ENCODE results near the gene ADAT3. TPM values are rescaled to one million over a fixed set of nuclear protein-coding genes. Genes with fewer than 3 reads are reported as not detected.

The ADAT3 gene
- total RNA-seq, 1 donor = 3.3 TPM

- H4K20me1 ChIP-seq (ENCODE audit: insufficient read depth, low read length) = peaks cover 6% of the 10 kb centered on the region
- TF ChIP-seq, protein P1, sequence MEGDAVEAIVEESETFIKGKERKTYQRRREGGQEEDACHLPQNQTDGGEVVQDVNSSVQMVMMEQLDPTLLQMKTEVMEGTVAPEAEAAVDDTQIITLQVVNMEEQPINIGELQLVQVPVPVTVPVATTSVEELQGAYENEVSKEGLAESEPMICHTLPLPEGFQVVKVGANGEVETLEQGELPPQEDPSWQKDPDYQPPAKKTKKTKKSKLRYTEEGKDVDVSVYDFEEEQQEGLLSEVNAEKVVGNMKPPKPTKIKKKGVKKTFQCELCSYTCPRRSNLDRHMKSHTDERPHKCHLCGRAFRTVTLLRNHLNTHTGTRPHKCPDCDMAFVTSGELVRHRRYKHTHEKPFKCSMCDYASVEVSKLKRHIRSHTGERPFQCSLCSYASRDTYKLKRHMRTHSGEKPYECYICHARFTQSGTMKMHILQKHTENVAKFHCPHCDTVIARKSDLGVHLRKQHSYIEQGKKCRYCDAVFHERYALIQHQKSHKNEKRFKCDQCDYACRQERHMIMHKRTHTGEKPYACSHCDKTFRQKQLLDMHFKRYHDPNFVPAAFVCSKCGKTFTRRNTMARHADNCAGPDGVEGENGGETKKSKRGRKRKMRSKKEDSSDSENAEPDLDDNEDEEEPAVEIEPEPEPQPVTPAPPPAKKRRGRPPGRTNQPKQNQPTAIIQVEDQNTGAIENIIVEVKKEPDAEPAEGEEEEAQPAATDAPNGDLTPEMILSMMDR (IDR thresholded peaks at IDR 0.05; ENCODE audit: extremely low read depth, low read depth, low read length) = no peak
- no peak overlapping the region for H2AFZ ChIP-seq (ENCODE audit: low read length)
- H3K79me2 ChIP-seq (ENCODE audit: insufficient read depth, low read length) = peaks cover 34% of the 10 kb centered on the region
- no peak overlapping the region for H3K4me2 ChIP-seq (ENCODE audit: insufficient read depth, low read length)
- peaks cover 5% of the 10 kb centered on the region for H3K36me3 ChIP-seq (ENCODE audit: insufficient read depth, low read length)
- no peak overlapping the region for H3K27ac ChIP-seq (ENCODE audit: low read depth, low read length)
- H3K4me1 ChIP-seq (ENCODE audit: insufficient read depth, low read length) = peaks cover 3% of the 10 kb centered on the region
- DNase-seq (ENCODE audit: insufficient read length, low spot score, missing footprints) = peak; percentile 39
- H3K9me3 ChIP-seq (ENCODE audit: low read depth, low read length) = no peaks in the 10 kb centered on the region
- no peak overlapping the region for H3K4me3 ChIP-seq (ENCODE audit: insufficient read depth, low read length)
- no peaks in the 10 kb centered on the region for H3K27me3 ChIP-seq (ENCODE audit: insufficient read depth, low read length)
Measured at GRCh38 chr19:1866693-1867348, 38.4 kb upstream of the ADAT3 start.

DNA sequence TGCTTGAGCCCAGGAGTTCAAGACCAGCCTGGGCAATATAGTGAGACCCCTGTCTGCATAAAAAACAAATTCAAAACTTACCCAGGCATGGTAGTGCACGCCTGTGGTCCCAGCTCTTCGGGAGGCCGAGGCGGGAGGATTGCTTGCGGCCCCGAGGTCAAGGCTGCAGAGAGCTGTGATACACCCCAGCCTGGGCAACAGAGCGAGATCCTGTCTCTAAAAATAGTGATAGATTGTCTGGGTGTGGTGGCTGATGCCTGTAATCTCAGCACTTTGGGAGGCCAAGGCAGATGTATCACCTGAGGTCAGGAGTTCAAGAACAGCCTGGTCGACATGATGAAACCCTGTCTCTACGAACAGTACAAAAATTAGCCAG is 37.9 kb upstream of the ADAT3 start:
- H4K20me1 ChIP-seq (ENCODE audit: insufficient read depth, low read length) = peaks cover 2% of the 10 kb centered on the region
- TF ChIP-seq, protein P1 (IDR thresholded peaks at IDR 0.05; ENCODE audit: extremely low read depth, low read depth, low read length) = no peak

DNA sequence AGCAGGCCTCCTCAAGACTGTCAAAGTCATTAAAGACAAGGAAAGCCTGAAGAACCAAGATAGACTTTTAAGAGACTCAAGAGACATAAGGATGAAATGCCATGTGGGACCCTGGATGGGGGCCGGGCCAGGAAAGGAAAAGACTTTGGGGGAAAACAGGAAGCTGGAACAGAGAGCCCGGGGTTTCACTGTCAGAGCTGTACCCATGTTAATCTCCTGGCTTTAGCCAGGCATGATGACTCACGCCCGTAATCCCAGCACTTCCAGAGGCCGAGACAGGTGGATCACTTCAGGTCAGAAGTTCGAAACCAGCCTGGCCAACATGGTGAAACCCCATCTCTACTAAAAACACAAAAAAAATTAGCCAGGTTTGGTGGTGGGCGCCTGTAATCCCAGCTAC is 36.2 kb upstream of the ADAT3 start:
- TF ChIP-seq, protein P1 (IDR thresholded peaks at IDR 0.05; ENCODE audit: extremely low read depth, low read depth, low read length) = no peak
- Histone ChIP-seq H2AFZ (ENCODE audit: low read length) (no peak overlapping the region), H3K9me3 (ENCODE audit: low read depth, low read length) (no peaks in the 10 kb centered on the region), H3K27ac (ENCODE audit: low read depth, low read length) (no peak overlapping the region), H3K27me3 (ENCODE audit: insufficient read depth, low read length) (no peaks in the 10 kb centered on the region), H4K20me1 (ENCODE audit: insufficient read depth, low read length) (peaks cover 13% of the 10 kb centered on the region), H3K4me2 (ENCODE audit: insufficient read depth, low read length) (no peak overlapping the region), H3K4me1 (ENCODE audit: insufficient read depth, low read length) (peaks cover 5% of the 10 kb centered on the region), H3K4me3 (ENCODE audit: insufficient read depth, low read length) (no peak overlapping the region), H3K36me3 (ENCODE audit: insufficient read depth, low read length) (peaks cover 14% of the 10 kb centered on the region), H3K79me2 (ENCODE audit: insufficient read depth, low read length) (peaks cover 44% of the 10 kb centered on the region)
- DNase-seq (ENCODE audit: insufficient read length, low spot score, missing footprints) = peak; percentile 52

More for the DNA sequence above, 37.9 kb upstream of the ADAT3 start:
- H3K79me2 ChIP-seq (ENCODE audit: insufficient read depth, low read length) = peaks cover 34% of the 10 kb centered on the region
- H3K4me3 ChIP-seq (ENCODE audit: insufficient read depth, low read length) = no peak overlapping the region
- DNase-seq (ENCODE audit: insufficient read length, low spot score, missing footprints) = no peak
- no peaks in the 10 kb centered on the region for H3K9me3 ChIP-seq (ENCODE audit: low read depth, low read length)
- H3K27me3 ChIP-seq (ENCODE audit: insufficient read depth, low read length) = no peaks in the 10 kb centered on the region
- H3K4me1 ChIP-seq (ENCODE audit: insufficient read depth, low read length) = peaks cover 3% of the 10 kb centered on the region
- no peak overlapping the region for H3K4me2 ChIP-seq (ENCODE audit: insufficient read depth, low read length)
- H2AFZ ChIP-seq (ENCODE audit: low read length) = no peak overlapping the region
- peaks cover 6% of the 10 kb centered on the region for H3K36me3 ChIP-seq (ENCODE audit: insufficient read depth, low read length)
- H3K27ac ChIP-seq (ENCODE audit: low read depth, low read length) = no peak overlapping the region

DNA sequence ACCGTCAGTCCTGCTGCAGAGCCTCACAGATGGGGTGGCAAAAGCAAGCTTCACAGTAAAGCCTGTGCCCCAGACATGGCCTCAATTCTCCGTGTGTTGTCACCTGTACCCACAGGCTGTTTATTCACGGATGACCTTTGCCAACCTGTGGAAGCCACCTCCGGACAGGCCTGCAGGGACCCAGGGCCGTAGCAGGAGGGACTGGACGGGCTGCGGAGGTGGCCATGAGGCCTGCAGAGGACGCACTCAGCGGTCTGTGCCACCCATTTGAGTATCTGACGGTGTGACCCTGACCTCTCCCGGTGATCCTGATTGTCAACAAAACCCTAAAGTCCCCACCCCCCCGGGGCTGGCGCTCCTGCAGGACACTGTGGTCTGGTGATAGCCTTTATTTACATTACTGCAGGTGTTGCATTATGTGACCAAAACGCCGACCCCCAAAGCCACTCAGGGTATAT is 34.0 kb upstream of the ADAT3 start:
- peak; percentile 61 for DNase-seq (ENCODE audit: insufficient read length, low spot score, missing footprints)
- H3K36me3 ChIP-seq (ENCODE audit: insufficient read depth, low read length) = peaks cover 14% of the 10 kb centered on the region
- H3K27ac ChIP-seq (ENCODE audit: low read depth, low read length) = no peak overlapping the region
- no peaks in the 10 kb centered on the region for H3K27me3 ChIP-seq (ENCODE audit: insufficient read depth, low read length)
- peaks cover 57% of the 10 kb centered on the region for H3K79me2 ChIP-seq (ENCODE audit: insufficient read depth, low read length)
- H3K4me2 ChIP-seq (ENCODE audit: insufficient read depth, low read length) = no peak overlapping the region
- H2AFZ ChIP-seq (ENCODE audit: low read length) = no peak overlapping the region
- H3K9me3 ChIP-seq (ENCODE audit: low read depth, low read length) = no peaks in the 10 kb centered on the region
- peaks cover 16% of the 10 kb centered on the region for H3K4me1 ChIP-seq (ENCODE audit: insufficient read depth, low read length)
- peaks cover 24% of the 10 kb centered on the region for H4K20me1 ChIP-seq (ENCODE audit: insufficient read depth, low read length)
- no peak overlapping the region for H3K4me3 ChIP-seq (ENCODE audit: insufficient read depth, low read length)
- TF ChIP-seq, protein P1 (IDR thresholded peaks at IDR 0.05; ENCODE audit: extremely low read depth, low read depth, low read length) = no peak
